GM15510 (cell line): ENCODE data around the gene CD209.

Source experiments
- POLR2A ChIP-seq: IDR thresholded peaks from 3 replicates; pipeline ENCODE4 v1.6.1; 2011; ENCODE audit warnings: borderline replicate concordance; ENCODE audit not compliant: insufficient read length; ENCODE audit errors: extremely low read depth

The CD209 gene

DNA sequence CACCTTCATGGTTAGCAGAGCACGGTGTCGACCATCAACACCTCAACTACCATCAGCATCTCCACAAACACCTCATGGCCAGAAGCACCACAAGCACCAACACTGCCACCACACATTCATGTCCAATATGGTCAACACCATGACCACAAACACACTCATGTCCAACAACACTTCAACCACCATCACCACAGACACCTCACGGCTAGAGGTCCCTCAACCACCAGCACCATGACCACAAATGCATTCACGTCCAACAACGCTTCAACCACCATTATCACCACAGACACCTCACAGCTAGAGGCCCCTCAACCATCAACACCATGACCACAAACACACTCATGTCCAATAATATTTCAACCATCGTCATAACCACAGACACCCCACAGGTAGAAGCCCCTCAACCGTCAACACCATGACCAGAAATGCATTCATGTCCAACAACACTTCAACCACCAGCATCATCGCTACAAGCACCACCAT lies 56.5 kb downstream of the CD209 start:
- no peak for TF ChIP-seq POLR2A
